H1 (cell line): ENCODE measurements around the gene CACNA1A. TPM values are rescaled to one million over a fixed set of nuclear protein-coding genes. Genes with fewer than 3 reads are reported as not detected.

Experiments used
- CTCF ChIA-PET: fragments of 300-600 bp; sonication (Branson Sonifier 250); formaldehyde crosslinking; loops from one replicate; lab custom pipeline; 2021; ENCODE audit not compliant: partially characterized antibody; lab: Charles Lee
- POLR2A ChIA-PET: fragments of 300-600 bp; sonication (Branson Sonifier 250); formaldehyde crosslinking; loops from one replicate; lab custom pipeline; 2021; ENCODE audit warnings: inconsistent platforms; ENCODE audit not compliant: partially characterized antibody; lab: Charles Lee
- DNase-seq, 2 experiments: peaks; one replicate each; pipeline versions ENCODE4 v3.0.0 to v3.0.0-alpha.2; 2010 to 2022; ENCODE audit warnings: low spot score in 2 of 2, low read depth in 1 of 2, mixed read lengths in 1 of 2
- FAIRE-seq: peaks from 2 replicates; lab custom pipeline; 2011; peaks lifted over from hg19 to GRCh38; lab: Jason Lieb, UNC
- H2AFZ ChIP-seq: 2 replicates; pipeline ENCODE4 v1.8.1; 2012; ENCODE audit warnings: low read length, inconsistent platforms
- H2AK5ac ChIP-seq: 2 replicates; pipeline ENCODE4 v1.6.1; 2013; ENCODE audit warnings: low read depth, low read length
- H2BK120ac ChIP-seq: replicated peaks from 2 replicates; pipeline ENCODE3; 2013; ENCODE audit warnings: low read depth, low read length, inconsistent platforms
- H2BK12ac ChIP-seq: 2 replicates; pipeline ENCODE4 v1.6.1; 2013; ENCODE audit warnings: low read depth, low read length
- H2BK15ac ChIP-seq: 2 replicates; pipeline ENCODE4 v1.6.1; 2013; ENCODE audit warnings: low read length
- H2BK20ac ChIP-seq: 2 replicates; pipeline ENCODE4 v1.6.1; 2013; ENCODE audit warnings: low read length
- H2BK5ac ChIP-seq: 2 replicates; pipeline ENCODE4 v1.6.1; 2013; ENCODE audit warnings: low read depth, low read length
- H3K14ac ChIP-seq: 2 replicates; pipeline ENCODE4 v1.6.1; 2013; ENCODE audit warnings: inconsistent platforms; ENCODE audit not compliant: insufficient read length
- H3K18ac ChIP-seq: 2 replicates; pipeline ENCODE4 v1.6.1; 2013; ENCODE audit warnings: low read length; ENCODE audit errors: extremely low read depth
- H3K23ac ChIP-seq: 2 replicates; pipeline ENCODE4 v1.6.1; 2013; ENCODE audit warnings: inconsistent platforms; ENCODE audit not compliant: insufficient read length
- H3K23me2 ChIP-seq: 2 replicates; pipeline ENCODE4 v1.6.1; 2013; ENCODE audit warnings: low read depth, low read length
- H3K27ac ChIP-seq: 2 replicates; pipeline ENCODE4 v1.6.1; 2011; ENCODE audit warnings: low read depth, low read length, inconsistent platforms
- H3K27me3 ChIP-seq, 4 experiments: replicated peaks in 1 of 4; 1 replicate in 1 of 4; 2 replicates in 3 of 4; pipeline versions ENCODE4 v1.6.1 to v1.8.1; 2011 to 2013; ENCODE audit warnings: low read length in 3 of 4, mild to moderate bottlenecking in 3 of 4, inconsistent platforms in 2 of 4, mixed read lengths in 2 of 4, moderate library complexity in 1 of 4; ENCODE audit not compliant: control insufficient read depth in 3 of 4, insufficient read depth in 3 of 4; ENCODE audit errors: extremely low read depth in 1 of 4
- H3K36me3 ChIP-seq, 4 experiments: 2 replicates each; pipeline versions ENCODE4 v1.6.1 to v1.8.1; 2011 to 2013; ENCODE audit warnings: mild to moderate bottlenecking in 4 of 4, low read length in 3 of 4, moderate library complexity in 2 of 4, control low read depth in 1 of 4, inconsistent platforms in 1 of 4; ENCODE audit not compliant: insufficient read depth in 4 of 4, control insufficient read depth in 2 of 4
- H3K4ac ChIP-seq: replicated peaks from 2 replicates; pipeline ENCODE3; 2013; ENCODE audit warnings: low read length, low read depth, mixed read lengths, inconsistent platforms; ENCODE audit not compliant: insufficient read length
- H3K4me1 ChIP-seq, 4 experiments: replicated peaks in 1 of 4; 1 replicate in 1 of 4; 2 replicates in 3 of 4; pipeline versions ENCODE4 v1.6.1 to v1.8.1; 2011 to 2013; ENCODE audit warnings: low read length in 3 of 4, inconsistent platforms in 2 of 4, mixed read lengths in 1 of 4; ENCODE audit not compliant: insufficient read depth in 4 of 4, control insufficient read depth in 3 of 4
- H3K4me2 ChIP-seq, 2 experiments: 2 replicates each; pipeline versions ENCODE4 v1.6.1 to v1.8.1; 2011 to 2013; ENCODE audit warnings: low read depth in 2 of 2, low read length in 2 of 2, control low read depth in 1 of 2, inconsistent platforms in 1 of 2, mild to moderate bottlenecking in 1 of 2; ENCODE audit not compliant: insufficient read depth in 1 of 2
- H3K4me3 ChIP-seq, 4 experiments: fragments of 200-600, 300-600 bp in 1 of 4; sonication (generic), shearing (Covaris generic), sonication (Bioruptor Twin) in 1 of 4; 2 replicates each; pipeline versions ENCODE4 v1.5.1 to v1.8.1; 2011 to 2016; ENCODE audit warnings: low read length in 4 of 4, low read depth in 3 of 4, control low read depth in 2 of 4, inconsistent platforms in 2 of 4, mild to moderate bottlenecking in 2 of 4, mixed read lengths in 1 of 4, moderate library complexity in 1 of 4; ENCODE audit not compliant: insufficient read depth in 2 of 4; ENCODE audit errors: extremely low read depth in 1 of 4
- H3K56ac ChIP-seq: replicated peaks from 2 replicates; pipeline ENCODE3; 2013; ENCODE audit warnings: low read depth, mild to moderate bottlenecking, mixed read lengths, low read length, inconsistent platforms; ENCODE audit not compliant: insufficient read length
- H3K79me1 ChIP-seq: 2 replicates; pipeline ENCODE4 v1.6.1; 2013; ENCODE audit warnings: low read depth, low read length, control low read depth
- H3K79me2 ChIP-seq, 2 experiments: 2 replicates each; pipeline versions ENCODE4 v1.6.1 to v1.8.1; 2012 to 2013; ENCODE audit warnings: low read length in 2 of 2, mild to moderate bottlenecking in 2 of 2, inconsistent platforms in 1 of 2; ENCODE audit not compliant: insufficient read depth in 2 of 2, control insufficient read depth in 1 of 2
- H3K9ac ChIP-seq, 4 experiments: replicated peaks in 1 of 4; 1 replicate in 1 of 4; 2 replicates in 3 of 4; pipeline versions ENCODE4 v1.6.1 to v1.8.1; 2011 to 2013; ENCODE audit warnings: low read depth in 3 of 4, low read length in 3 of 4, control low read depth in 2 of 4, mild to moderate bottlenecking in 2 of 4, moderate library complexity in 2 of 4, inconsistent platforms in 1 of 4; ENCODE audit errors: extremely low read depth in 1 of 4
- H3K9me3 ChIP-seq, 2 experiments: 2 replicates each; pipeline versions ENCODE4 v1.6.1 to v1.8.1; 2012 to 2013; ENCODE audit warnings: mild to moderate bottlenecking in 2 of 2, moderate library complexity in 2 of 2, control low read depth in 1 of 2, inconsistent platforms in 1 of 2, low read depth in 1 of 2, low read length in 1 of 2, mixed read lengths in 1 of 2; ENCODE audit not compliant: insufficient read depth in 2 of 2
- H4K20me1 ChIP-seq, 2 experiments: replicated peaks in 1 of 2; 2 replicates each; pipeline versions ENCODE3 to v1.8.1; 2011 to 2013; ENCODE audit warnings: inconsistent platforms in 2 of 2, low read length in 2 of 2, mild to moderate bottlenecking in 1 of 2; ENCODE audit not compliant: insufficient read depth in 2 of 2, control insufficient read depth in 1 of 2
- H4K5ac ChIP-seq: 2 replicates; pipeline ENCODE4 v1.6.1; 2013; ENCODE audit warnings: low read length, low read depth, mixed read lengths, inconsistent platforms; ENCODE audit not compliant: insufficient read length
- H4K8ac ChIP-seq: 2 replicates; pipeline ENCODE4 v1.8.0; 2013; ENCODE audit warnings: mild to moderate bottlenecking, moderate library complexity, low read length, inconsistent platforms; ENCODE audit not compliant: insufficient read depth; ENCODE audit errors: extremely low read depth
- H4K91ac ChIP-seq: replicated peaks from 2 replicates; pipeline ENCODE3; 2013; ENCODE audit warnings: low read length, mixed read lengths, inconsistent platforms; ENCODE audit not compliant: insufficient read length
- ATF3 ChIP-seq: IDR thresholded peaks from 2 replicates; pipeline ENCODE4 v1.6.1; 2011; ENCODE audit warnings: low read depth, mild to moderate bottlenecking, low read length; ENCODE audit not compliant: insufficient read depth
- CREB1 ChIP-seq: IDR thresholded peaks from 2 replicates; pipeline ENCODE4 v1.6.1; 2012; ENCODE audit warnings: inconsistent platforms
- CTCF ChIP-seq, 3 experiments: IDR thresholded peaks; 1 replicate in 2 of 3; 2 replicates in 1 of 3; pipeline versions ENCODE4 v1.5.1 to v1.6.1; 2011; ENCODE audit warnings: low read length in 3 of 3, mild to moderate bottlenecking in 3 of 3, inconsistent platforms in 2 of 3, low read depth in 1 of 3, moderate library complexity in 1 of 3; ENCODE audit not compliant: insufficient read depth in 1 of 3; ENCODE audit errors: control extremely low read depth in 1 of 3
- JUN ChIP-seq: IDR thresholded peaks from 2 replicates; pipeline ENCODE4 v1.6.1; 2011; ENCODE audit warnings: low read depth, mild to moderate bottlenecking, improper control_type of control experiment, low read length
- POLR2A ChIP-seq, 2 experiments: IDR thresholded peaks; 1 replicate in 1 of 2; 2 replicates in 1 of 2; pipeline ENCODE4 v1.6.1; 2011; ENCODE audit warnings: low read depth in 2 of 2, low read length in 2 of 2, mild to moderate bottlenecking in 2 of 2; ENCODE audit errors: control extremely low read depth in 1 of 2
- RAD21 ChIP-seq, 2 experiments: IDR thresholded peaks in 1 of 2; conservative IDR thresholded peaks in 1 of 2; 2 replicates each; pipeline ENCODE4 v1.6.1; 2011; ENCODE audit warnings: low read depth in 2 of 2, low read length in 2 of 2, improper control_type of control experiment in 1 of 2, inconsistent platforms in 1 of 2, mild to moderate bottlenecking in 1 of 2, moderate library complexity in 1 of 2
- SIN3A ChIP-seq, 2 experiments: IDR thresholded peaks in 1 of 2; conservative IDR thresholded peaks in 1 of 2; 2 replicates each; pipeline ENCODE4 v1.6.1; 2011 to 2012; ENCODE audit warnings: low read length in 2 of 2, improper control_type of control experiment in 1 of 2, low read depth in 1 of 2, mild to moderate bottlenecking in 1 of 2
- SIRT6 ChIP-seq: IDR thresholded peaks from one replicate; pipeline ENCODE4 v1.7.1; 2012; ENCODE audit warnings: low read length, inconsistent platforms
- TEAD4 ChIP-seq: IDR thresholded peaks from 2 replicates; pipeline ENCODE4 v1.6.1; 2012; ENCODE audit warnings: low read depth, low read length, inconsistent platforms, mixed read lengths
- WGBS, 2 experiments: shearing (Covaris generic) in 1 of 2; methylation state at CpG; one replicate each; pipeline versions ENCODE4 v1.1.6 to v1.1.7; 2013 to 2015; ENCODE audit warnings: low lambda C conversion rate in 2 of 2, mixed read lengths in 2 of 2, inconsistent platforms in 1 of 2, low coverage in 1 of 2, missing lambda C conversion rate in 1 of 2; ENCODE audit not compliant: insufficient replicate concordance in 2 of 2, insufficient coverage in 1 of 2, insufficient read length in 1 of 2; ENCODE audit errors: extremely low coverage in 1 of 2, missing lambda C conversion rate in 1 of 2; 5-methylcytosine and 5-hydroxymethylcytosine counted together
- polyA plus RNA-seq, 7 experiments: library from polyadenylated mRNA; depleted of rRNA in 3 of 7; stranded (reverse) in 5 of 7; unstranded in 2 of 7; fragments of >200 nt in 5 of 7; fragments of 200-250 nt in 2 of 7; gene quantifications; 1 replicate in 5 of 7; 2 replicates in 1 of 7; 4 replicates in 1 of 7; pipeline versions ENCODE4 v1.2.1 to v1.2.3, GENCODE V29; 2011 to 2013; ENCODE audit warnings: missing spikeins in 2 of 7, mixed read lengths in 2 of 7
- total RNA-seq: library from RNA; stranded (reverse); fragmentation: NEBNext Ultra II Directional; extraction: Animal tissue kit (Norgen Biotek cat#: 25700); gene quantifications from 2 replicates; pipeline ENCODE4 v1.2.1, GENCODE V29; 2021

Gene CACNA1A
- total and polyA plus RNA-seq, 2 of the 8 experiments (the other 6 are each of a cell fraction or from before 2014, with no cell fraction given): 10.7 to 25.3 TPM

GRCh38 chr19:13428352-13428751 lies 77.9 kb downstream of the CACNA1A start:
- Histone ChIP-seq H3K9ac (no peak overlapping the region), H3K4me3 (no peak overlapping the region), H2BK20ac (no peak overlapping the region), H3K27ac (no peak overlapping the region), H2BK12ac (no peak overlapping the region), H3K27me3 (no peaks in the 10 kb centered on the region), H3K18ac (no peak overlapping the region), H3K4ac (no peak overlapping the region), H2BK5ac (no peak overlapping the region), H2AK5ac (no peak overlapping the region), H3K36me3 (no peaks in the 10 kb centered on the region), H3K23ac (no peak overlapping the region), H3K79me1 (no peaks in the 10 kb centered on the region; the same call in 1 of the 2 replicates), H2BK15ac (no peak overlapping the region), H2BK120ac (no peak overlapping the region), H4K5ac (no peak overlapping the region), H4K20me1 (peaks cover 0 to 3% of the 10 kb centered on the region in 2 experiments), H4K91ac (no peak overlapping the region), H4K8ac (no peak overlapping the region), H3K4me2 (no peak overlapping the region), H3K4me1 (no peaks in the 10 kb centered on the region), H3K9me3 (no peaks in the 10 kb centered on the region; a peak in 1 of 4 replicates), H3K56ac (no peak overlapping the region), H3K79me2 (no peaks in the 10 kb centered on the region), H2AFZ (no peak overlapping the region), H3K14ac (no peak overlapping the region), H3K23me2 (peaks cover 2% of the 10 kb centered on the region; the same call in 1 of the 2 replicates)
- 72% methylated on average over 9 of the region's 9 CpGs; no CpG with 5 or more reads in 1 of the 2 experiments for WGBS, 2 experiments
- DNase-seq (peak in 1 of 2 experiments; percentile 54), FAIRE-seq (peak; percentile 58)
- TF ChIP-seq SIN3A (conservative IDR thresholded peaks at IDR 0.05 in 1 of 2, IDR thresholded peaks at IDR 0.05 in 1 of 2; ENCODE audit: low read depth in 1 of 2, low read length in 2 of 2) (no peak), TEAD4 (no peak), POLR2A (IDR thresholded peaks at IDR 0.05; ENCODE audit: control extremely low read depth in 1 of 2, low read depth in 2 of 2, low read length in 2 of 2) (no peak), ATF3 (no peak), SIRT6 (no peak), JUN (no peak), RAD21 (IDR thresholded peaks at IDR 0.05 in 1 of 2, conservative IDR thresholded peaks at IDR 0.05 in 1 of 2; ENCODE audit: low read depth in 2 of 2, low read length in 2 of 2) (peak; percentile 33 to 42; a peak in 2 of 4 replicates), CREB1 (no peak), CTCF (IDR thresholded peaks at IDR 0.05; ENCODE audit: control extremely low read depth in 1 of 3, insufficient read depth in 1 of 3, low read depth in 1 of 3, low read length in 3 of 3) (peak; percentile 49 to 65 (median 51))
- ChIA-PET POLR2A (no interaction called here), CTCF (interaction anchor here (0.8 to 5.8 kb wide), 21 partner anchors 8 to 222 kb away, joined by 3 to 49 read pairs (median 4); no protein-coding TSS in a partner anchor)
